ENCODE measurements around the gene VPS26A. TPM values are rescaled to one million over a fixed set of nuclear protein-coding genes. Genes with fewer than 3 reads are reported as not detected.
"Not testable (repeated sequence)": the region's sequence is repeated elsewhere in the genome, so short reads cannot be mapped to it uniquely, and the experiment has no call there.

VPS26A gene
- total RNA-seq, 1 donor from 2014 or later, result 30.8 TPM

DNA sequence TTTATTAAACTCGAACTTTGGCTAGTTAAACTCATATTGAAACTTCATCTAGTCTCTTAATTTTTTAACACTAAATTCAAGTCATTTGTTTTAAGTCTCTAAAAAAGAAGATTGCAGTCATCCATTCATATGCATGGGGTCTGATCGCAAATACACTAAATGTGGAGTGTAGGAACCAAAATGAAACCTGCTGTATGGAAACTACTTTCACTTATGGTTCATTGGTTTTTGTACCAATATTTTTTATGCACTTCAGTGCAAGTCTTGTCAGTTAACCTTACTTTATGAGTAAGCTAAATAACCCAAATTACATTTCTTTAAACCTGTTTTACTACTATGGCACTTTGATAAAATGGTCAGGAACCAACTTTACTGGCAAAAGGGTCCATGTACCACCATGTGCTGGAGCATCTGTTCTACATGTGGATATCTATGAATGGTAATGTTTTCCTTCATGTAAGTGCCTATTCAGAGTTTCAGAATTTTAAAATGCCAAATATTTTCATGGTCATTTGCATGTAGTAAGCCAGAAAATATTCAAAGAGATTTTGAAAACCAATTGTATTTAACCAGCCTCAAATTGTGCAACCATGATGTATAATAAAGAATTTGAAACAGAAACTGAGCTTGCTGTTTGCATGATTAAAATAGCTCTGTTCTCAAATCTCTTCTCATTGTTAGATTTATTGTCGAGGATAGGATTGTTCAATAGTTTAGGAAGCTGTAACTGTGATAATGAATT lies 48.4 kb downstream of the VPS26A start:
- H3K9me3 Mint-ChIP-seq, result no peaks in the 10 kb centered on the region
- DNase-seq, result no peak
- intact Hi-C loops (cut with micrococcal nuclease), result no loop called here
- no peaks in the 10 kb centered on the region for H3K4me1 Mint-ChIP-seq
- H3K4me3 Mint-ChIP-seq, result no peak overlapping the region
- H3K27ac Mint-ChIP-seq, result no peak overlapping the region
- H3K36me3 Mint-ChIP-seq (ENCODE audit: low read depth), result peaks cover 19% of the 10 kb centered on the region
- H3K27me3 Mint-ChIP-seq, result no peaks in the 10 kb centered on the region

DNA sequence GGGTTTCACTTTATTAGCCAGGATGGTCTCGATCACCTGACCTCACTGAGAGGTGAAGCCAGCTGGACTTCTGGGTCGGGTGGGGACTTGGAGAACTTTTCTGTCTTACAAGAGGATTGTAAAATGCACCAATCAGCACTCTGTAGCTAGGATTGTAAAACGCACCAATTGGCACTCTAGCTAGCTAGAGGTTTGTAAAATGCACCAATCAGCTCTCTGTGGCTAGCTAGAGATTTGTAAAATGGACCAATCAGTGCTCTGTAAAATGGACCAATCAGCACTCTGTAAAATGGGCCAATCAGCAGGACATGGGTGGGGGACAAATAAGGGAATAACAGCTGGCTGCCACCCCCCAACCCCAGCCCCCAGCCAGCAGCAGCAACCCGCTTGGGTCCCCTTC lies 51.3 kb downstream of the VPS26A start:
- H3K4me1 Mint-ChIP-seq; H3K4me3 Mint-ChIP-seq; intact Hi-C loops (cut with micrococcal nuclease); H3K27me3 Mint-ChIP-seq; DNase-seq; H3K27ac Mint-ChIP-seq; H3K9me3 Mint-ChIP-seq: not testable (repeated sequence)
- H3K36me3 Mint-ChIP-seq (ENCODE audit: low read depth), result peaks cover 16% of the 10 kb centered on the region

DNA sequence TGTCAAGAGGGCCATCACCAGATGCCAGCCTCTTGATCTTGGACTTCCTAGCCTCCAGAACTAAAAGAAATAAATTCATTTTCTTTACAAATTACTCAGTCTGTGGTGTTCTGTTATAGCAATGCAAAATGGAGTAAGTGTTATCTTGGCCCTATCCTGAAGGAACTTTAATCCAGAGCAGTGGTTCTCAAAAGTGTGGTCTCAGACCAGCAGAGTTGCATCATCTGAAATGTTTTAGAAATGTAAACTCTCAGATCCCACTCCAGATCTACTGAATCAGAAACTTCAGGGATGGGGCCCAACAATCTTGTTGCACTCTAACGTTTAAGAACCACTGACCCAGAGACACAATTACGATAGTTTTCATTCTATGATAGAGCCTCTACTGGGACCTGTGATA lies 52.8 kb downstream of the VPS26A start:
- Mint-ChIP-seq H3K4me3 (no peak overlapping the region), H3K27ac (no peak overlapping the region), H3K9me3 (no peaks in the 10 kb centered on the region), H3K27me3 (no peaks in the 10 kb centered on the region), H3K4me1 (peaks cover 16% of the 10 kb centered on the region), H3K36me3 (ENCODE audit: low read depth) (peaks cover 9% of the 10 kb centered on the region)
- DNase-seq, result no peak
- intact Hi-C loops (cut with micrococcal nuclease), result no loop called here

DNA sequence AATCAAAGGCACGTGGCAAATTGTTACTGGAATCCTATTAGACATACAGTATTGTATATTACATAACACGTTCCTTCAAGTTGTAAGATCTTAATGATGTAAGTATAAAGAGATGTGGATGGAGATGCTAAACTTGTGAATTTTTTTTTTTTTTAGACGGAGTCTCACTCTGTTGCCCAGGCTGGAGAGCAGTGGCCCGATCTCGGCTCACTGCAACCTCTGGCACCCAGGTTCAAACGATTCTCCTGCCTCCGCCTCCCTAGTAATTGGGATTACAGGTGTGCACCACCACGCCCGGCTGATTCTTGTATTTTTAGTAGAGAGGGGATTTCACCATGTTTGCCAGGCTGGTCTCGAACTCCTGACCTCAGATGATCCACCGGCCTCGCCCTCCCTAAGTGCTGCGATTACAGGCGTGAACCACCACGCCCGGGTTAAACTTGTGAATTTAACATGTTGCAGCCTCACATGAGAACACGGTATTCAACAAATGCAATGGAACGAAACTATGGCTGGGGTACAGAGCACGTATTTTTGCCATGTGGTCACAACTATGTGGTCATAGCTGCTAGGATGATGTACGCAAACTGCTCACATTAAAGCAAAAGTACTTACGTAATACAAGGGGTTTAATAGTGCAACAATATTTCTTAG lies 55.2 kb downstream of the VPS26A start:
- Mint-ChIP-seq H3K4me3 (peak overlapping the region; percentile 88), H3K9me3 (no peaks in the 10 kb centered on the region), H3K4me1 (peaks cover 25% of the 10 kb centered on the region), H3K27me3 (no peaks in the 10 kb centered on the region), H3K27ac (peak overlapping the region; percentile 99), H3K36me3 (ENCODE audit: low read depth) (peaks cover 14% of the 10 kb centered on the region)
- DNase-seq, result peak; percentile 80
- intact Hi-C loops (cut with micrococcal nuclease), result no loop called here

DNA sequence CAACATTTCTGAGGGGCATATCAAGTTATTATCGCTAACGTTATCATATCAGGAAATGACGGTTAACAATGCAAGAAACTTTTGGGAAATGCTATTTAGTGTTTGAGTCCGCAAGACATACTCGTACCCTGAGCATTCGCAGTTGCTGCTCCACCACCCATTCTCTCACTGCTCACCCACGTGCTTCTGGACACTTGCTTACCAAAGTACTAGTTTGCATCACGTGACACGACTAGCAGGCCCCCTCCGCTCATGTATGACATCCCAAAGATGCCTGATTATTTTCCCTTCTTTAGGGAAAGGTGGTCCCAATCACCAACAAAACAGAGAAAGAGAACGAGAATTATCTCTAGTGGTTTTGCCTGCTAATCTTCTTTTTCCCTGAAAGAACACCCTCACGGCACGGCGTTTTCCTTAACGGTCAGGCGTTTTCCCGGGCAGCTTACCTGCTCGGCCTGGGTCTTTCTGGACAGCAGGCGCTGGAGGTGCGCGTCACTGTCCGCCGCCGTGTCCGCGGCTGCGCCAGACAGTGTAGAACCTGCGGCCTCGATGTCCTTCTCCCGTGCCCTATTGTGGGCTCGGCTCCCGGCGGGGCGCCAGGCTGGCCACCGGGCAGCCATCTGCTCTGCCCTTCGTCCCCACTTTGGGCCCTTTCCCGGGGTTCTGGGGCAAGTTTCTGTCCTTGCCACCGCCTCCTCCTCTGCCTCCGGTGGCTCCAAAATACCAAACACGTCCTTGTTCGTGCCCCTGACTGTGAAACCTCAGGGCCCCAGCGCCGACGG lies 56.0 kb downstream of the VPS26A start, which contains the start of gene SUPV3L1:
TSS of gene SUPV3L1 (plus strand) at position 492 of the 782 bp plus-strand sequence. CDS start at position 550, 58 bp downstream.
- Mint-ChIP-seq H3K36me3 (ENCODE audit: low read depth) (peaks cover 18% of the 10 kb centered on the region), H3K27me3 (no peaks in the 10 kb centered on the region), H3K27ac (peak within 1 kb of the TSS; percentile 99), H3K9me3 (no peaks in the 10 kb centered on the region), H3K4me3 (peak within 1 kb of the TSS; percentile 88), H3K4me1 (peaks cover 25% of the 10 kb centered on the region)
- intact Hi-C loops (cut with micrococcal nuclease), result loop anchor here (1.0 to 5.0 kb wide), 8 partner anchors 21 to 653 kb away; partner anchors contain the start of genes DDX50, KIFBP and SLC25A16
- peak; percentile 96 for DNase-seq

DNA sequence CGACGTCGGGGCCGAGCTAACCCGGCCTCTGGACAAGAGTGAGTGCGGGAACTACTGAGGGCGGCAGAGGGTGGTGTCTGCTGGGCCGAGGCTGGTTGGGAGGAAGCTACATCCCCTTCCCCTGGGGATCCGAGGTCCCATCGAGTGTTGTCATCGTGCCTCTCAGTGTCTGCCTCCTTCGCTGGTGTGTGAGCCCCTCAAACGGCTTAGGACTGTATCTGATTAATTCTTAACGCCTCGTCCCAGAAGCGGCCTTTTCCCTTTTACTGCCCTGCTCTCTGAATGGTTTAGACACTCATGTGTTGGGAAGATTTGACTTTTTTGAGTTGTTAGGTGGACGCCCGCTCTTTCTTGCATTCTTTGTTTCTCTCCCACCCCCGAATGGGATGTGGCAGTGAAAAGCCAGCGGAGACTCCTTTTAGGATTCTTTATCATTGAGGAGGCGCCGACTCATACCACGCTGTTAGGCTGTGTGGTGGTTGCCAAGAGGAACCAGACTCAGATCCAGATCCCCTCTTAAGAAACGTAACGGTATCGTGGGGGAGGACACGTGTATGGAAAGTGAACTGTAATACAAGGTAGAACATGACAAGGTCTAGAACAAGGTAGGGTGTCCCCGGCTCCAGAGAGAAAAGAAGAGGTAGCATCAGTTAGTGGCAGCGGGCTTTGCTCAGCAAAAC lies 56.7 kb downstream of the VPS26A start:
- Mint-ChIP-seq H3K36me3 (ENCODE audit: low read depth) (peaks cover 19% of the 10 kb centered on the region), H3K4me1 (peaks cover 28% of the 10 kb centered on the region), H3K27me3 (no peaks in the 10 kb centered on the region), H3K4me3 (peak overlapping the region; percentile 88), H3K27ac (peak overlapping the region; percentile 99), H3K9me3 (no peaks in the 10 kb centered on the region)
- DNase-seq, result peak; percentile 75
- intact Hi-C loops (cut with micrococcal nuclease), result loop anchor here (1.0 to 5.0 kb wide), 8 partner anchors 20 to 654 kb away; partner anchors contain the start of genes DDX50, KIFBP and SLC25A16

DNA sequence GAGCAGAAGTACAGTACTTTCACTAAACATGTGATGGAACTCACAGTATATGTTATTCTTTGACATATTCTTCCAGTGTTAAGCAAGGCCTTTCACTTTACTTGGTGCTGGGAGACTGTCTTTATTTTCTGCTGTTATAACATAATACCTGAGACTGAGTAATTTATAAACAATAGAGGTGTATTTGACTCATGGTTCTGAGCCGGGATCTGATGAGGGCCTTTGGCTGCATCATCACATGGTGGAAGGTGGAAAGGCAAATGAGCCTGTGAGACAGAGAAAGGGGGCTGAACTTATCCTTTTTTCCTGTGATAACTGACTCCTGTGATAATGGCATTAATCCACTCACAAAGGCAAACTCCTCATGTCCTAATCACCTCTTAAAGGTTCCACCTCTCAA lies 57.5 kb downstream of the VPS26A start:
- H3K27me3 Mint-ChIP-seq, result no peaks in the 10 kb centered on the region
- peaks cover 31% of the 10 kb centered on the region for H3K4me1 Mint-ChIP-seq
- H3K27ac Mint-ChIP-seq, result peak overlapping the region; percentile 99
- intact Hi-C loops (cut with micrococcal nuclease), result loop anchor here (2.0 to 5.0 kb wide), 5 partner anchors 19 to 655 kb away; partner anchors contain the start of genes KIFBP and SLC25A16
- DNase-seq, result no peak
- peak overlapping the region; percentile 88 for H3K4me3 Mint-ChIP-seq
- H3K9me3 Mint-ChIP-seq, result no peaks in the 10 kb centered on the region
- peaks cover 25% of the 10 kb centered on the region for H3K36me3 Mint-ChIP-seq (ENCODE audit: low read depth)

DNA sequence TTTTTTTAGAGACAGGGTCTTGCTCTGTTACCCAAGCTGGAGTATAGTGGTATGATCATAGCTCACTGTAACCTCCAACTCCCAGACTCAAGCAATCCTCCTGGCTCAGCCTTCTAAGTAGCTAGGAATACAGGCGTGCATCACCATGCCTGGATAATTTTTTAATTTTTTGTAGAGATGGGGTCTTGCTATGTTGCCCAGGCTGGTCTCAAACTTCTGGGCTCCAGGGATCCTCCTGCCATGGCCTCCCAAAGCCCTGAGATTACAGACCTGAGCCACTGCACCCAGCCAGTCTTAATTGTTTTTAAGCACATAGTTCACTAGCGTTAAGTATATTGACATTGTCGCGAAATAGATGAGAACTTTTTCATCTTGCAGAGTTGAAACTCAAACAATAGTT lies 58.0 kb downstream of the VPS26A start:
- no peak overlapping the region for H3K4me3 Mint-ChIP-seq
- H3K27ac Mint-ChIP-seq, result no peak overlapping the region
- H3K36me3 Mint-ChIP-seq (ENCODE audit: low read depth), result peaks cover 30% of the 10 kb centered on the region
- intact Hi-C loops (cut with micrococcal nuclease), result loop anchor here (5.0 kb wide), 1 partner anchor 40 kb away; no protein-coding TSS in a partner anchor
- H3K27me3 Mint-ChIP-seq, result no peaks in the 10 kb centered on the region
- DNase-seq, result no peak
- H3K9me3 Mint-ChIP-seq, result no peaks in the 10 kb centered on the region
- peaks cover 32% of the 10 kb centered on the region for H3K4me1 Mint-ChIP-seq

DNA sequence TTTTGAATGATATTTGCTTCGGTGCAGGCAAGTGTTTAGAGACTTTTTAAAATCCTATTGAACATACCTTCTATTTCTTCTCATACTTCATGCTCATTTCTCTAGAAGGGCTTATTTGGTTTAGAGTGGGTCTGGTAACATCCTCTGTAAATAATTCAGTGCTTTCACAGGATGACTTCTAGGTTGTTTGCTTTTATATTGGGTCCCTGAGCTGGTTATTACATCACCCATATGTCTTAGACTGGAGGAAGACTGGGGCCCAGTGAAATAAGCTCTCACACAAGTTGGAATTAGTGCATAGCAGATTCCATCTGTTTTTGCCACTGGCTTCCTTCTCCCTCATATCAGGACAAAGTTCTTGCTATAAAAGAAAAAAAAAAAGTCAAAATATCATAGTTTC lies 62.5 kb downstream of the VPS26A start:
- H3K9me3 Mint-ChIP-seq, result no peaks in the 10 kb centered on the region
- no peak overlapping the region for H3K4me3 Mint-ChIP-seq
- no peaks in the 10 kb centered on the region for H3K27me3 Mint-ChIP-seq
- peaks cover 17% of the 10 kb centered on the region for H3K4me1 Mint-ChIP-seq
- no peak for DNase-seq
- H3K36me3 Mint-ChIP-seq (ENCODE audit: low read depth), result peaks cover 48% of the 10 kb centered on the region
- H3K27ac Mint-ChIP-seq, result peak overlapping the region; percentile 2
- intact Hi-C loops (cut with micrococcal nuclease), result no loop called here

DNA sequence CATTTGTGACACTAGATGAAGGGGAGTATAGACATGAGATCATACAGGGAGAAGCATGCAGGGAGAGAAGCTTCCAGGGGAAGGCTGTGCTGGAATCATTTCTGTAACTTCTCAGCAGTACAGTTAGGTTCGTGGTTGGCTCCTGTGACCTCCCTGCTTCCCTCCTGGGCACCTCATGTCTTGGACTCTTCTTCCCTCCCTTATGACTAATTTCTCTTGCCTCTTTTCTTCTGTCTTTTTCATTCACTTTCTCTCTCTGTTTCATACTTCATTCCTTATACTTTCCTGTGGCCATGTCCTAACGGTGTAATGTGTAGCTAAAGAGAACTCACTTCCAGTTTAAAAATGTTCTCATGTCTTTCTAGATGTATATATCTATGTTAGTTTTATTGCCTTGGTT lies 77.1 kb downstream of the VPS26A start:
- Mint-ChIP-seq H3K4me3 (peak overlapping the region; percentile 13), H3K27ac (peak overlapping the region; percentile 86), H3K4me1 (peaks cover 34% of the 10 kb centered on the region), H3K9me3 (no peaks in the 10 kb centered on the region), H3K36me3 (ENCODE audit: low read depth) (peaks cover 54% of the 10 kb centered on the region), H3K27me3 (no peaks in the 10 kb centered on the region)
- intact Hi-C loops (cut with micrococcal nuclease), result loop anchor here (2.0 kb wide), 1 partner anchor 20 kb away; the partner anchor contains the start of gene SUPV3L1
- no peak for DNase-seq

DNA sequence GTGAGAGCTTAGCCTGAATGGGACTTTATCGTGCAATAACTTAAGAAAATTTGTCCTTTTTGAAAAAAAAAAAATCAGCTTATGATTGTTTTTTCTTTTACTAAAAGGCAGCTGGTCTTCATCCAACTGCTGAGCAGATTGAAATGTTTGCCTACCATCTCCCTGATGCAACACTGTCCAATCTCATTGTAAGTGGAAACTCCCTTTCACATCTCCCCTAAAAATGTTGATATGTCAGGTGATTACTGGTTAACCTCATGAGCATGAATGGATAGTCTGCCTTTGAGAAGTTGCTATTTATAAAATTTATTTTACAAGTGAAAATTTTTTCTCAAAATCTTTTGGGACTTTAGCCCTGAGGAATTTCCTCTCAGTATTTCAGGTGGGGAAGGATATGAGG lies 78.4 kb downstream of the VPS26A start:
- peak; percentile 77 for DNase-seq
- H3K27ac Mint-ChIP-seq, result peak overlapping the region; percentile 66
- H3K4me3 Mint-ChIP-seq, result peak overlapping the region; percentile 62
- intact Hi-C loops (cut with micrococcal nuclease), result loop anchor here (1.0 kb wide), 1 partner anchor 20 kb away; no protein-coding TSS in a partner anchor
- peaks cover 43% of the 10 kb centered on the region for H3K4me1 Mint-ChIP-seq
- H3K36me3 Mint-ChIP-seq (ENCODE audit: low read depth), result peaks cover 56% of the 10 kb centered on the region
- no peaks in the 10 kb centered on the region for H3K9me3 Mint-ChIP-seq
- H3K27me3 Mint-ChIP-seq, result no peaks in the 10 kb centered on the region

DNA sequence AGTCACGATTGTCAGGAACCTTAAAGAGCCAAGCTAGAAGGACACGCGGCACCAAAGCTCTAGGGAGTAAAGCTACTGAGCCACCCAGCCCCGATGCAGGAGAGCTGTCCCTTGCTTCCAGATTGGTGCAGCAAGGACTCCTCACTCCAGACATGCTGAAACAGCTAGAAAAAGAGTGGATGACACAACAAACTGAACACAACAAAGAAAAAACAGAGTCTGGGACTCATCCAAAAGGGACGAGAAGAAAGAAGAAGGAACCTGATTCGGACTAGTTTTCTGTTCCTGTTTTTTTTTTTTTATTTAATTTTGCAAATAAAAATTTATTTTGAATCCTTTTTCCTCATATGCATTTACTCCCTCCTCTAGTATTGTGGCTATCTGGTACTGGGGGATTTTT lies 84.8 kb downstream of the VPS26A start:
- no peak for DNase-seq
- peak overlapping the region; percentile 41 for H3K27ac Mint-ChIP-seq
- no peaks in the 10 kb centered on the region for H3K27me3 Mint-ChIP-seq
- H3K4me1 Mint-ChIP-seq, result peaks cover 63% of the 10 kb centered on the region
- no peak overlapping the region for H3K4me3 Mint-ChIP-seq
- H3K36me3 Mint-ChIP-seq (ENCODE audit: low read depth), result peaks cover 48% of the 10 kb centered on the region
- intact Hi-C loops (cut with micrococcal nuclease), result no loop called here
- no peaks in the 10 kb centered on the region for H3K9me3 Mint-ChIP-seq

All from activated CD4-positive, alpha-beta T cell treated with anti-CD3 and anti-CD28 coated beads, Interleukin-2, amount 10 ng/mL, durations not matched to agents 24 days and 14 days (primary cell).